HG03159 (cell line): ENCODE data around the gene MYH11.

Experiments
- ATAC-seq: cut with Tn5 transposase; IDR thresholded peaks from one replicate; pipeline ENCODE4 v1.9.1; 2021; ENCODE audit warnings: mild to moderate bottlenecking, moderate library complexity; ENCODE audit not compliant: unreplicated experiment

Gene MYH11

GRCh38 chr16:15779664-15780351 is 77.0 kb downstream of the MYH11 start:
- no peak for ATAC-seq

- ATAC-seq = no peak
Observed at GRCh38 chr16:15778999-15779614, 77.7 kb downstream of the MYH11 start.

- ATAC-seq = no peak
Observed at GRCh38 chr16:15778204-15778743, 78.6 kb downstream of the MYH11 start.

- ATAC-seq = no peak
Observed at GRCh38 chr16:15777533-15778203, 79.2 kb downstream of the MYH11 start.

GRCh38 chr16:15776572-15776971 is 80.3 kb downstream of the MYH11 start:
- no peak for ATAC-seq

GRCh38 chr16:15775663-15776304 is 81.0 kb downstream of the MYH11 start:
- no peak for ATAC-seq

- ATAC-seq = no peak
Observed at GRCh38 chr16:15775209-15775608, 81.6 kb downstream of the MYH11 start.

GRCh38 chr16:15773968-15774367 is 82.9 kb downstream of the MYH11 start:
- no peak for ATAC-seq

- ATAC-seq = no peak
Observed at GRCh38 chr16:15772579-15773293, 84.1 kb downstream of the MYH11 start.

GRCh38 chr16:15771694-15772093 is 85.1 kb downstream of the MYH11 start:
- no peak for ATAC-seq

- no peak for ATAC-seq
Observed at GRCh38 chr16:15770512-15770911, 86.3 kb downstream of the MYH11 start.

- no peak for ATAC-seq
Observed at GRCh38 chr16:15770107-15770506, 86.7 kb downstream of the MYH11 start.

- no peak for ATAC-seq
Observed at GRCh38 chr16:15769239-15769638, 87.6 kb downstream of the MYH11 start.

GRCh38 chr16:15768201-15768600 is 88.6 kb downstream of the MYH11 start:
- ATAC-seq = no peak

- no peak for ATAC-seq
Observed at GRCh38 chr16:15766918-15767317, 89.9 kb downstream of the MYH11 start.

- ATAC-seq = peak; percentile 90
Observed at GRCh38 chr16:15765880-15766279, 90.9 kb downstream of the MYH11 start.

- ATAC-seq = no peak
Observed at GRCh38 chr16:15765116-15765515, 91.7 kb downstream of the MYH11 start.

- ATAC-seq = no peak
Observed at GRCh38 chr16:15764112-15764511, 92.7 kb downstream of the MYH11 start.

GRCh38 chr16:15760129-15760528 is 96.7 kb downstream of the MYH11 start:
- no peak for ATAC-seq

- no peak for ATAC-seq
Observed at GRCh38 chr16:15759070-15759469, 97.8 kb downstream of the MYH11 start.
